ENCODE results near the gene SYCE1.

DNA sequence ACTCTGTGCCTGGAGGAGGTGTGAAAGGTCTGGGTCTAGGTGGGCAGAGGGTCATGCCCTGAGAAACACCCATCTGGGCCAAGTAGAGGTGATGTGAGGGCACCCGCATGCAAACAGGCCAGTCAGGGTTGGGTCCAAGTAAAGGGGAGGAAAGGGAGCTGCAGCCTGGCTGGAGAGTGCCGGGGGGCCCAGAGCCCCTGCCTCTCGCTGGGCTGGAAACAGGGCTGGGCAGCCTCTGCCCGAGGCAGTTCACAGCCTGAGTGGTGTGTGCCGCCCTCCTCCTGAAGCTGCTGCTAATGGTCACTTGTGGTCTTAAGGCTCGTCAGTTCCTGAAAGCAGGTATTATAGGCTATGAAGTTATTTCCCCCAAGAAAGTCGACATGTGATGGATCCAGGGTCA is 31.0 kb downstream of the SYCE1 start:
- TF ChIP-seq POLR2A (IDR thresholded peaks at IDR 0.05) (no peak), POLR2AphosphoS5 (IDR thresholded peaks at IDR 0.05) (no peak), EP300 (IDR thresholded peaks at IDR 0.05) (no peak)
- TF ChIP-seq, protein P1, sequence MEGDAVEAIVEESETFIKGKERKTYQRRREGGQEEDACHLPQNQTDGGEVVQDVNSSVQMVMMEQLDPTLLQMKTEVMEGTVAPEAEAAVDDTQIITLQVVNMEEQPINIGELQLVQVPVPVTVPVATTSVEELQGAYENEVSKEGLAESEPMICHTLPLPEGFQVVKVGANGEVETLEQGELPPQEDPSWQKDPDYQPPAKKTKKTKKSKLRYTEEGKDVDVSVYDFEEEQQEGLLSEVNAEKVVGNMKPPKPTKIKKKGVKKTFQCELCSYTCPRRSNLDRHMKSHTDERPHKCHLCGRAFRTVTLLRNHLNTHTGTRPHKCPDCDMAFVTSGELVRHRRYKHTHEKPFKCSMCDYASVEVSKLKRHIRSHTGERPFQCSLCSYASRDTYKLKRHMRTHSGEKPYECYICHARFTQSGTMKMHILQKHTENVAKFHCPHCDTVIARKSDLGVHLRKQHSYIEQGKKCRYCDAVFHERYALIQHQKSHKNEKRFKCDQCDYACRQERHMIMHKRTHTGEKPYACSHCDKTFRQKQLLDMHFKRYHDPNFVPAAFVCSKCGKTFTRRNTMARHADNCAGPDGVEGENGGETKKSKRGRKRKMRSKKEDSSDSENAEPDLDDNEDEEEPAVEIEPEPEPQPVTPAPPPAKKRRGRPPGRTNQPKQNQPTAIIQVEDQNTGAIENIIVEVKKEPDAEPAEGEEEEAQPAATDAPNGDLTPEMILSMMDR (IDR thresholded peaks at IDR 0.05), result no peak
